ENCODE measurements around the gene AFAP1L1.

Gene AFAP1L1

DNA sequence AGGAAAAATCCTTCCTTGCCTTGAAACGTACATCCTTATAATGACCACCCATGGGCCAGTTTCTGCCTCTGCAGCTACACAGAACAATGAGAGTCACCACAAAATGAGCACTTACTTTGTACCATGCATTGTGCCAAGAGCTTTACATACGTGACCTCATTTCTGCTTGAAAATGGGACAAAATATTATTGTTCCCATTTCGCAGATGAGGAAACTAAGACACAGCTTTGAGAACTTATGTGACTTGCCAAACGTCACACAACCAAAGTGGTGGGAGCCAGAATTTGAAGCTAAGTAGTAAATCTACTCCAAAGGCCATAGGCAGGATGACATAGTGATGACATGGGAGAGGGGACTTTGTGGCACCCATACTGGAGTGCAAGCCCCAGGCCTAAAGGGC is 38.8 kb downstream of the AFAP1L1 start:
- Histone ChIP-seq H3K9me3 (ENCODE audit: control extremely low read depth in 1 of 5, control insufficient read depth in 4 of 5, insufficient read depth in 2 of 5, low read depth in 1 of 5, low read length in 4 of 5) (no peaks in the 10 kb centered on the region), H3K27ac (ENCODE audit: insufficient read depth in 1 of 2, low read depth in 1 of 2, low read length in 2 of 2, poor library complexity in 1 of 2, severe bottlenecking in 2 of 2) (no peak overlapping the region), H3K27me3 (replicated peaks in 2 of 5; ENCODE audit: control insufficient read depth in 4 of 5, insufficient read depth in 5 of 5, low read length in 4 of 5) (no peaks in the 10 kb centered on the region), H3K4me1 (ENCODE audit: control extremely low read depth in 1 of 4, control insufficient read depth in 4 of 4, insufficient read depth in 4 of 4, low read length in 3 of 4) (peaks cover 0 to 10% (median 7%) of the 10 kb centered on the region in 4 experiments), H3K4me3 (ENCODE audit: control insufficient read depth in 1 of 7, extremely low read depth in 1 of 7, insufficient read depth in 4 of 7, low read depth in 2 of 7, low read length in 6 of 7) (no peak overlapping the region), H3K36me3 (ENCODE audit: control insufficient read depth in 4 of 4, insufficient read depth in 4 of 4, low read length in 3 of 4) (no peaks in the 10 kb centered on the region)
- POLR2A ChIA-PET: interaction anchor here (0.6 kb wide), 1 partner anchor 1506 kb away, joined by 3 read pairs; no protein-coding TSS in a partner anchor
- 93% methylated on average over 4 of the region's 4 CpGs for WGBS (ENCODE audit: insufficient coverage)
- no peak for DNase-seq
- CTCF ChIA-PET: interaction anchor here (0.7 to 2.6 kb wide), 5 partner anchors 9 to 124 kb away, joined by 3 to 11 read pairs (median 3); no protein-coding TSS in a partner anchor

- Histone ChIP-seq H3K27ac (ENCODE audit: insufficient read depth in 1 of 2, low read depth in 1 of 2, low read length in 2 of 2, poor library complexity in 1 of 2, severe bottlenecking in 2 of 2) (no peak overlapping the region), H3K4me3 (ENCODE audit: control insufficient read depth in 1 of 7, extremely low read depth in 1 of 7, insufficient read depth in 4 of 7, low read depth in 2 of 7, low read length in 6 of 7) (no peak overlapping the region), H3K36me3 (ENCODE audit: control insufficient read depth in 4 of 4, insufficient read depth in 4 of 4, low read length in 3 of 4) (no peaks in the 10 kb centered on the region), H3K4me1 (ENCODE audit: control extremely low read depth in 1 of 4, control insufficient read depth in 4 of 4, insufficient read depth in 4 of 4, low read length in 3 of 4) (peaks cover 0 to 10% (median 7%) of the 10 kb centered on the region in 4 experiments), H3K9me3 (ENCODE audit: control extremely low read depth in 1 of 5, control insufficient read depth in 4 of 5, insufficient read depth in 2 of 5, low read depth in 1 of 5, low read length in 4 of 5) (no peaks in the 10 kb centered on the region), H3K27me3 (replicated peaks in 2 of 5; ENCODE audit: control insufficient read depth in 4 of 5, insufficient read depth in 5 of 5, low read length in 4 of 5) (no peaks in the 10 kb centered on the region)
- DNase-seq: peak in 2 of 3 donors; percentile 75 to 79
- 48% methylated on average over 7 of the region's 10 CpGs for WGBS (ENCODE audit: insufficient coverage)
- ChIA-PET POLR2A (interaction anchor here (0.6 kb wide), 1 partner anchor 1506 kb away, joined by 3 read pairs; no protein-coding TSS in a partner anchor), CTCF (interaction anchor here (0.9 to 10.7 kb wide), 5 partner anchors 9 to 121 kb away, joined by 3 to 82 read pairs (median 6); no protein-coding TSS in a partner anchor)
These were observed 39.4 kb downstream of the AFAP1L1 start for GRCh38 chr5:149310947-149311658.

- Histone ChIP-seq H3K4me1 (ENCODE audit: control extremely low read depth in 1 of 4, control insufficient read depth in 4 of 4, insufficient read depth in 4 of 4, low read length in 3 of 4) (peaks cover 0 to 10% (median 7%) of the 10 kb centered on the region in 4 experiments), H3K4me3 (ENCODE audit: control insufficient read depth in 1 of 7, extremely low read depth in 1 of 7, insufficient read depth in 4 of 7, low read depth in 2 of 7, low read length in 6 of 7) (no peak overlapping the region), H3K36me3 (ENCODE audit: control insufficient read depth in 4 of 4, insufficient read depth in 4 of 4, low read length in 3 of 4) (no peaks in the 10 kb centered on the region), H3K27ac (ENCODE audit: insufficient read depth in 1 of 2, low read depth in 1 of 2, low read length in 2 of 2, poor library complexity in 1 of 2, severe bottlenecking in 2 of 2) (no peak overlapping the region), H3K9me3 (ENCODE audit: control extremely low read depth in 1 of 5, control insufficient read depth in 4 of 5, insufficient read depth in 2 of 5, low read depth in 1 of 5, low read length in 4 of 5) (no peaks in the 10 kb centered on the region), H3K27me3 (replicated peaks in 2 of 5; ENCODE audit: control insufficient read depth in 4 of 5, insufficient read depth in 5 of 5, low read length in 4 of 5) (no peaks in the 10 kb centered on the region)
- DNase-seq: no peak
- 76% methylated on average over 2 of the region's 6 CpGs for WGBS (ENCODE audit: insufficient coverage)
- CTCF ChIA-PET: interaction anchor here (0.7 to 10.7 kb wide), 13 partner anchors 12 to 252 kb away, joined by 3 to 82 read pairs (median 6); partner anchors contain the start of gene IL17B
- POLR2A ChIA-PET: interaction anchor here (0.7 kb wide), 1 partner anchor 113 kb away, joined by 5 read pairs; no protein-coding TSS in a partner anchor
These were observed 41.6 kb downstream of the AFAP1L1 start for GRCh38 chr5:149313151-149313841.

GRCh38 chr5:149314571-149315111 is 43.0 kb downstream of the AFAP1L1 start:
- CTCF ChIA-PET: interaction anchor here (0.8 to 10.7 kb wide), 25 partner anchors 9 to 307 kb away, joined by 3 to 82 read pairs (median 5); partner anchors contain the start of genes GRPEL2, IL17B and PCYOX1L
- no peaks in the 10 kb centered on the region for H3K36me3 ChIP-seq (ENCODE audit: control insufficient read depth in 4 of 4, insufficient read depth in 4 of 4, low read length in 3 of 4)
- H3K9me3 ChIP-seq (ENCODE audit: control extremely low read depth in 1 of 5, control insufficient read depth in 4 of 5, insufficient read depth in 2 of 5, low read depth in 1 of 5, low read length in 4 of 5): no peaks in the 10 kb centered on the region
- no peak for DNase-seq
- POLR2A ChIA-PET: interaction anchor here (0.6 to 1.0 kb wide), 2 partner anchors 11 to 45 kb away, joined by 3 to 5 read pairs; no protein-coding TSS in a partner anchor
- peaks cover 0 to 10% (median 7%) of the 10 kb centered on the region in 4 experiments for H3K4me1 ChIP-seq (ENCODE audit: control extremely low read depth in 1 of 4, control insufficient read depth in 4 of 4, insufficient read depth in 4 of 4, low read length in 3 of 4)
- no peak overlapping the region for H3K4me3 ChIP-seq (ENCODE audit: control insufficient read depth in 1 of 7, extremely low read depth in 1 of 7, insufficient read depth in 4 of 7, low read depth in 2 of 7, low read length in 6 of 7)
- H3K27me3 ChIP-seq (replicated peaks in 2 of 5; ENCODE audit: control insufficient read depth in 4 of 5, insufficient read depth in 5 of 5, low read length in 4 of 5): no peaks in the 10 kb centered on the region
- 93% methylated on average over 2 of the region's 4 CpGs for WGBS (ENCODE audit: insufficient coverage)
- H3K27ac ChIP-seq (ENCODE audit: insufficient read depth in 1 of 2, low read depth in 1 of 2, low read length in 2 of 2, poor library complexity in 1 of 2, severe bottlenecking in 2 of 2): no peak overlapping the region

DNA sequence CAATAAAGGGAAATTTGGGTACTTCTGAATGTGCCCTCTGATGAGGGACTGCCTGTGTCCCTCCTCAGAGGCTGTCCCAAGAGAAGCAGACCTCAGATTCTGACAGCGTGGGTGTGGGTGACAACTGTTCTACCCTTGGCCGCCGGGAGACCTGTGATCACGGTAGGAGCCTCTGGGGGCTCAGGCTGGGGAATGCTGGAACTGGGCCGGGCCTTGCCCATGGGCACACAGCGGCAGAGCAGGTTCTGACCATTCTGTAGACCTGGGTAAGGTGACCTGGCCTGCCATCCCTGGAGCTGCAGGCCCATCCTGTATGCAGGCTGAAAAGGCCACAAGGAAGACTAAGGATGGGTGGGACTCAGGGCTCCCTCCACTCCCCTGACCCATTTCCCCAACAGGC is 44.1 kb downstream of the AFAP1L1 start:
- WGBS (ENCODE audit: insufficient coverage): 94% methylated on average over 6 of the region's 6 CpGs

GRCh38 chr5:149317281-149318048 is 45.8 kb downstream of the AFAP1L1 start:
- H3K4me1 ChIP-seq (ENCODE audit: control extremely low read depth in 1 of 4, control insufficient read depth in 4 of 4, insufficient read depth in 4 of 4, low read length in 3 of 4): peaks cover 0 to 11% (median 6%) of the 10 kb centered on the region in 4 experiments
- H3K27ac ChIP-seq (ENCODE audit: insufficient read depth in 1 of 2, low read depth in 1 of 2, low read length in 2 of 2, poor library complexity in 1 of 2, severe bottlenecking in 2 of 2): no peak overlapping the region
- no peaks in the 10 kb centered on the region for H3K27me3 ChIP-seq (replicated peaks in 2 of 5; ENCODE audit: control insufficient read depth in 4 of 5, insufficient read depth in 5 of 5, low read length in 4 of 5)
- ChIA-PET POLR2A (no interaction called here), CTCF (interaction anchor here (0.6 to 10.7 kb wide), 22 partner anchors 8 to 246 kb away, joined by 3 to 82 read pairs (median 4); partner anchors contain the start of gene PCYOX1L)
- 96% methylated on average over 11 of the region's 14 CpGs for WGBS (ENCODE audit: insufficient coverage)
- H3K9me3 ChIP-seq (ENCODE audit: control extremely low read depth in 1 of 5, control insufficient read depth in 4 of 5, insufficient read depth in 2 of 5, low read depth in 1 of 5, low read length in 4 of 5): no peaks in the 10 kb centered on the region
- DNase-seq: peak; percentile 43 to 61 (median 54)
- no peak overlapping the region for H3K4me3 ChIP-seq (ENCODE audit: control insufficient read depth in 1 of 7, extremely low read depth in 1 of 7, insufficient read depth in 4 of 7, low read depth in 2 of 7, low read length in 6 of 7)
- H3K36me3 ChIP-seq (ENCODE audit: control insufficient read depth in 4 of 4, insufficient read depth in 4 of 4, low read length in 3 of 4): no peaks in the 10 kb centered on the region

More for the DNA sequence above, 44.1 kb downstream of the AFAP1L1 start:
- Histone ChIP-seq H3K36me3 (ENCODE audit: control insufficient read depth in 4 of 4, insufficient read depth in 4 of 4, low read length in 3 of 4) (no peaks in the 10 kb centered on the region), H3K4me1 (ENCODE audit: control extremely low read depth in 1 of 4, control insufficient read depth in 4 of 4, insufficient read depth in 4 of 4, low read length in 3 of 4) (peaks cover 0 to 10% (median 9%) of the 10 kb centered on the region in 4 experiments), H3K27ac (ENCODE audit: insufficient read depth in 1 of 2, low read depth in 1 of 2, low read length in 2 of 2, poor library complexity in 1 of 2, severe bottlenecking in 2 of 2) (no peak overlapping the region), H3K4me3 (ENCODE audit: control insufficient read depth in 1 of 7, extremely low read depth in 1 of 7, insufficient read depth in 4 of 7, low read depth in 2 of 7, low read length in 6 of 7) (no peak overlapping the region), H3K27me3 (replicated peaks in 2 of 5; ENCODE audit: control insufficient read depth in 4 of 5, insufficient read depth in 5 of 5, low read length in 4 of 5) (no peaks in the 10 kb centered on the region), H3K9me3 (ENCODE audit: control extremely low read depth in 1 of 5, control insufficient read depth in 4 of 5, insufficient read depth in 2 of 5, low read depth in 1 of 5, low read length in 4 of 5) (no peaks in the 10 kb centered on the region)
- POLR2A ChIA-PET: no interaction called here
- no peak for DNase-seq
- CTCF ChIA-PET: interaction anchor here (1.0 to 10.7 kb wide), 14 partner anchors 11 to 249 kb away, joined by 3 to 82 read pairs (median 9); partner anchors contain the start of gene PCYOX1L

Measured in common myeloid progenitor, CD34-positive (primary cell).